SU-DHL-6 (cell line): ENCODE measurements around the gene PMPCB.

Experiments used
- H2AFZ ChIP-seq: fragments of 200-600 bp; sonication (generic); 2 replicates; pipeline ENCODE4 v1.6.1; 2014; ENCODE audit warnings: low read depth, mild to moderate bottlenecking, moderate library complexity, mixed read lengths, antibody characterized with exemption, low read length; ENCODE audit not compliant: severe bottlenecking
- H3F3A ChIP-seq: fragments of 200-600 bp; shearing (Covaris generic); 2 replicates; pipeline ENCODE4 v1.6.0; 2016; ENCODE audit warnings: antibody characterized with exemption, mild to moderate bottlenecking; ENCODE audit not compliant: insufficient read depth
- H3K27ac ChIP-seq: fragments of 200-600 bp; sonication (generic); 2 replicates; pipeline ENCODE4 v1.5.1; 2016; ENCODE audit warnings: low read depth, mild to moderate bottlenecking, low read length, moderate library complexity, mixed read lengths
- H3K27me3 ChIP-seq: fragments of 200-600 bp; sonication (generic), shearing (Covaris generic); 2 replicates; pipeline ENCODE4 v1.6.0; 2014; ENCODE audit warnings: mild to moderate bottlenecking, low read length
- H3K36me3 ChIP-seq: fragments of 200-600 bp; sonication (generic); 2 replicates; pipeline ENCODE4 v1.6.1; 2014; ENCODE audit warnings: mild to moderate bottlenecking, low read length, mixed read lengths
- H3K4me2 ChIP-seq: fragments of 300-600, 200-600 bp; shearing (Covaris generic), sonication (generic); 2 replicates; pipeline ENCODE4 v1.6.0; 2014; ENCODE audit warnings: low read length, low read depth, mild to moderate bottlenecking; ENCODE audit not compliant: poor library complexity, severe bottlenecking
- H3K4me3 ChIP-seq: fragments of 200-600 bp; sonication (generic); 2 replicates; pipeline ENCODE4 v1.5.1; 2014; ENCODE audit warnings: antibody characterized with exemption, low read length, mild to moderate bottlenecking, mixed read lengths; ENCODE audit not compliant: insufficient read depth, poor library complexity, severe bottlenecking
- H3K79me2 ChIP-seq: fragments of 200-600 bp; sonication (generic); 2 replicates; pipeline ENCODE4 v1.6.1; 2014; ENCODE audit warnings: mild to moderate bottlenecking, low read length, moderate library complexity; ENCODE audit not compliant: insufficient read depth
- H3K9ac ChIP-seq: fragments of 200-600 bp; sonication (generic); 2 replicates; pipeline ENCODE4 v1.7.0; 2014; ENCODE audit warnings: mild to moderate bottlenecking, low read length
- H3K9me2 ChIP-seq: fragments of 200-600 bp; sonication (generic); replicated peaks from 2 replicates; pipeline ENCODE4 v1.6.1; 2014; ENCODE audit warnings: low read length; ENCODE audit not compliant: insufficient read depth
- H3K9me3 ChIP-seq: fragments of 200-600 bp; sonication (generic); 2 replicates; pipeline ENCODE4 v1.6.1; 2014; ENCODE audit warnings: low read length, mixed read lengths; ENCODE audit not compliant: insufficient read depth
- H4K20me1 ChIP-seq: fragments of 200-600 bp; sonication (generic); 2 replicates; pipeline ENCODE4 v1.6.1; 2014; ENCODE audit warnings: low read depth, mild to moderate bottlenecking, antibody characterized with exemption, low read length, moderate library complexity, mixed read lengths
- CTCF ChIP-seq: fragments of 200-600 bp; sonication (generic); IDR thresholded peaks from one replicate; pipeline ENCODE4 v1.5.1; 2017; ENCODE audit warnings: antibody characterized with exemption, mild to moderate bottlenecking, low read length, moderate library complexity; ENCODE audit not compliant: insufficient read depth, poor library complexity, severe bottlenecking
- EZH2phosphoT487 ChIP-seq: fragments of 200-600 bp; sonication (generic), shearing (Covaris generic); conservative IDR thresholded peaks from 2 replicates; pipeline ENCODE4 v1.6.1; 2018; ENCODE audit warnings: mild to moderate bottlenecking, antibody characterized with exemption, low read length, moderate library complexity, mixed read lengths

Gene PMPCB

DNA sequence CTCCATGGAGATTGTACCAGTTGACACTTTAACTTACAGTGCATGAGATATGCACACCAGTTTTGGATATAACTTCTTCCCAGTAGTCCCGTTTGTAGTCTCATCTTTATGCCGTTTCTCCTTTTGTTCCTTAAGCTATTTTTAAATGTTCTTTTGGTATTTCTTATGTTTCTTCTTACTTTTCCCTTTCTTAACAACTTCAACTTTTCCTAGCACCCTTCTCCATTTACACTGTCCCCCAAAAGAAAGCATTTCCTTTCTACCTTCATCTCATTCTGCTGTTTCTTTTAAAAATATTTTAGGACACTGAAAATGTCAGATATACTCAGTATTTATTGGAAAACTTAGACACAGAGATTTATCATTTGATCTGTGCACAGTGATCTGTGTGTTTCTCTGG is 51.7 kb downstream of the PMPCB start:
- Histone ChIP-seq H3K27me3 (no peaks in the 10 kb centered on the region), H3K27ac (no peak overlapping the region), H3K79me2 (peaks cover 85% of the 10 kb centered on the region), H2AFZ (no peak overlapping the region), H3K9me3 (no peaks in the 10 kb centered on the region), H3K9me2 (no peaks in the 10 kb centered on the region), H3F3A (peaks cover 10% of the 10 kb centered on the region; the same call in 1 of the 2 replicates), H3K9ac (peak overlapping the region; percentile 83), H4K20me1 (0 out of 2 replicates have a peak, but pooled peaks cover 5% of the 10 kb centered on the region), H3K4me3 (peak overlapping the region; percentile 92), H3K4me2 (peak overlapping the region; percentile 97), H3K36me3 (peaks cover 5% of the 10 kb centered on the region)
- TF ChIP-seq CTCF (no peak), EZH2phosphoT487 (no peak)

DNA sequence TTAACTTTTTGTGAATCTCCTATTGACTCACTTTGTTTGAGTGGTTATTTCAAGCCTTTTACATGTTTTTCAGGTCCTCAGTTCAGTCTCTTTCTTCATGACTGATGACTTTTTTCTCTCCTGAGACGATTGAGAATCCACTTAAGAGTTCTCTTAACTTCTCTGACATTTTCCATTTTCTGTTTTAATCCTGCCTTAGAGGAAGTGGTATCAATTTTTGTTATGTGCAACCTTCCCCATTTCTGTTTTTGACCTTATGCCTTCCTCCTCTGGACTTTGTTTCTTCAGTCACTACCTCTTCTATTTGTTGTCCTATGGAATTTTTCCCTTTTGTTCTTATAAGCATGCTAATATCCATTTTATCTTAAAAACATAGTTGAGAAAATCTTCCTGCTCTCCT is 52.6 kb downstream of the PMPCB start:
- H3K27ac ChIP-seq = no peak overlapping the region
- H3K4me3 ChIP-seq = peak overlapping the region; percentile 1
- H3K27me3 ChIP-seq = no peaks in the 10 kb centered on the region
- H3K9me2 ChIP-seq = no peaks in the 10 kb centered on the region
- no peak overlapping the region for H2AFZ ChIP-seq
- H3K9me3 ChIP-seq = no peaks in the 10 kb centered on the region
- H3K36me3 ChIP-seq = peaks cover 11% of the 10 kb centered on the region
- H3K4me2 ChIP-seq = peak overlapping the region; percentile 97
- TF ChIP-seq EZH2phosphoT487 (no peak), CTCF (no peak)
- peak overlapping the region; percentile 83; the same call in 1 of the 2 replicates for H3K9ac ChIP-seq
- 0 out of 2 replicates have a peak, but pooled peaks cover 5% of the 10 kb centered on the region for H4K20me1 ChIP-seq
- peaks cover 10% of the 10 kb centered on the region; the same call in 1 of the 2 replicates for H3F3A ChIP-seq
- H3K79me2 ChIP-seq = peaks cover 85% of the 10 kb centered on the region
